CD8-positive, alpha-beta memory T cell (primary cell): ENCODE data around the gene PCSK2. TPM values are rescaled to one million over a fixed set of nuclear protein-coding genes. Genes with fewer than 3 reads are reported as not detected.

ENCODE experiments used
- CTCF ChIA-PET: fragments of 350-600 bp; sonication (Branson Sonifier 250); formaldehyde crosslinking; loops from one replicate; lab custom pipeline; 2021; ENCODE audit warnings: antibody characterized with exemption; lab: Charles Lee
- POLR2A ChIA-PET: fragments of 350-600 bp; sonication (Branson Sonifier 250); formaldehyde crosslinking; loops from one replicate; lab custom pipeline; 2021; ENCODE audit warnings: antibody characterized with exemption; lab: Charles Lee
- DNase-seq, 5 donors: peaks; one replicate each; pipeline versions ENCODE4 v3.0.0 to v3.0.0-alpha.2; 2020 to 2022; ENCODE audit warnings: mixed read lengths in 1 of 5
- H3K27ac ChIP-seq: one replicate; pipeline ENCODE4 v1.7.0; 2013; ENCODE audit warnings: low read depth, mild to moderate bottlenecking, low read length, moderate library complexity
- H3K27me3 ChIP-seq: 2 replicates; pipeline ENCODE4 v1.7.0; 2013; ENCODE audit warnings: low read length, mild to moderate bottlenecking; ENCODE audit not compliant: insufficient read depth, poor library complexity, severe bottlenecking
- H3K36me3 ChIP-seq: 2 replicates; pipeline ENCODE4 v1.7.0; 2013; ENCODE audit warnings: mild to moderate bottlenecking, low read length, moderate library complexity; ENCODE audit not compliant: insufficient read depth
- H3K4me1 ChIP-seq: 2 replicates; pipeline ENCODE4 v1.7.0; 2013; ENCODE audit warnings: mild to moderate bottlenecking, low read length, moderate library complexity; ENCODE audit not compliant: insufficient read depth
- H3K4me3 ChIP-seq: 2 replicates; pipeline ENCODE4 v1.7.0; 2013; ENCODE audit warnings: mild to moderate bottlenecking, low read length
- H3K9me3 ChIP-seq: 2 replicates; pipeline ENCODE4 v1.7.0; 2013; ENCODE audit warnings: mild to moderate bottlenecking, low read length
- H3K27ac Mint-ChIP-seq, 8 donors: one replicate each; pipeline ENCODE4 v1.8.0; 2020 to 2021; ENCODE audit warnings: mixed read lengths in 8 of 8, mild to moderate bottlenecking in 6 of 8, inconsistent platforms in 3 of 8, moderate library complexity in 3 of 8
- H3K27me3 Mint-ChIP-seq, 2 donors: one replicate each; pipeline ENCODE4 v1.8.0; 2020 to 2021; ENCODE audit warnings: mixed read lengths in 2 of 2, mild to moderate bottlenecking in 1 of 2, moderate library complexity in 1 of 2
- H3K36me3 Mint-ChIP-seq, 3 donors: one replicate each; pipeline ENCODE4 v1.8.0; 2020 to 2021; ENCODE audit warnings: mixed read lengths in 3 of 3, inconsistent platforms in 1 of 3, mild to moderate bottlenecking in 1 of 3
- H3K4me1 Mint-ChIP-seq, 3 donors: one replicate each; pipeline ENCODE4 v1.8.0; 2020 to 2021; ENCODE audit warnings: mixed read lengths in 3 of 3, inconsistent platforms in 1 of 3, mild to moderate bottlenecking in 1 of 3
- H3K4me3 Mint-ChIP-seq, 7 donors: one replicate each; pipeline ENCODE4 v1.8.0; 2020 to 2021; ENCODE audit warnings: mixed read lengths in 7 of 7, mild to moderate bottlenecking in 6 of 7, moderate library complexity in 4 of 7, inconsistent platforms in 2 of 7
- H3K9me3 Mint-ChIP-seq, 5 donors: one replicate each; pipeline ENCODE4 v1.8.0; 2020 to 2022; ENCODE audit warnings: mixed read lengths in 5 of 5, mild to moderate bottlenecking in 3 of 5, moderate library complexity in 2 of 5, inconsistent platforms in 1 of 5
- polyA plus RNA-seq: library from polyadenylated mRNA; unstranded; fragments of 300-500 nt; fragmentation: Illumina TruSeq; gene quantifications from one replicate; pipeline ENCODE4 v1.2.3, GENCODE V29; 2021
- total RNA-seq, 2 experiments: library from RNA; stranded (reverse); gene quantifications; one replicate each; pipeline ENCODE4 v1.2.3, GENCODE V29; 2021

The PCSK2 gene
- total and polyA plus RNA-seq, 3 experiments from 2014 or later, result not detected

DNA sequence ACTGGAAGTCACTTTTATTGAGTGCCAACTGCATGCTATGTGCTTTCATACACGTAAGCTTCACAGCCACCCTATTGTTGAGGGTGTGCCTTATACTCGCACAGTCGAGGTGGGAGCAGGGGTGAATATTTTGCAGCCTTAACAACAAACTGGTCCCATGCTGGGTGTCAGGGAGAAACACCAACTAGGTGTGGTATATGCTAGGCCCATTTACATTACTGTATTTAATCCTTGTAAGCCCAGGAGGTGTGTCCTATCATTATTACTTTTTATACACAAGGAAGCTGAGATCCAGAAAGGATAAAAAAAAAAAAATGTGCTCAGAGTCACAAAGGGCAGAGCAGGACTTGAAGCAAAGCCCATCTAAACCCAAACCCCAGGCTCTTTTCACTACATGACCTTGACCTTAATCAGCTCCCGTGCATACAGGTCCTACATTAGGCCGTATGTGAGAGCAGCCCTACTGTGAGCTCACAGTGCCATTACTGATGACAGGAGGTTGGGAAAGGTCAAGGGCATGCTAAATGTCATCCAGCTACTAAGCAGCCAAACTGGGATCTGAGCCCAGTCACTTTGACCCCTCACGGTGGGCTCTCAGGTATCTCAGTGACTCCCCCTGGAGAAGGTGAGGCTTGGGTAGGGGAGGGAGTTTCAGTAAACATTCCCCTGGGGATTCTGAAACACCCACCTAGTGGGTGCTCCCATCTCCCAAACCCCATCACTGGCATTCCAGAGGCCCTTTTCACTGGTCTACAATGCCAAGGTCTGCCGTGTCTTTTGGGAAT, 242.6 kb downstream of the PCSK2 start:
- H3K4me1 ChIP-seq, result no peaks in the 10 kb centered on the region
- no peak for DNase-seq
- Mint-ChIP-seq H3K27ac (no peak overlapping the region), H3K9me3 (no peaks in the 10 kb centered on the region), H3K4me3 (no peak overlapping the region), H3K4me1 (no peaks in the 10 kb centered on the region), H3K27me3 (peaks cover 2 to 21% of the 10 kb centered on the region in 2 donors), H3K36me3 (no peaks in the 10 kb centered on the region)
- CTCF ChIA-PET, result no interaction called here
- H3K27me3 ChIP-seq, result no peaks in the 10 kb centered on the region
- no peak overlapping the region for H3K4me3 ChIP-seq
- POLR2A ChIA-PET, result no interaction called here
- no peaks in the 10 kb centered on the region for H3K36me3 ChIP-seq
- no peaks in the 10 kb centered on the region for H3K9me3 ChIP-seq
- H3K27ac ChIP-seq, result no peak overlapping the region

DNA sequence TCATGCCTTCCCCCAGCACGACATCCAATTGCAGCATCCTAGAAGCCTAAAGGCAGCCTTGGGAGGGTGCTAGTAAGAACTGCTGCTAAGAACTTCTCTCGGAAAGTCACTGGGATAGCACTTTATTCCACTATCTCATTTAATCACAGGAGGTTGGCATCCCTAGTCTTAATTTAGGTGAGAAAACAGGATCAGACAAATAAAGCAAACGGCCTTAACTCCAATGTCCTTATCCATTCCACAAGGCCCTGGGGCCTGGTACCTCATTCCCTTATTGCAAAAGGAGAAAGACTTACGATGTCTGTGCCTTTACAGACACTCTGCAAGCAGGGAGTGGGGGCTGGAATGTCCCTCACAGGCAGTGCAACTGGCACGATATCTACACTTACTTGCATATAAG, 243.7 kb downstream of the PCSK2 start:
- Histone ChIP-seq H3K27me3 (no peaks in the 10 kb centered on the region), H3K36me3 (no peaks in the 10 kb centered on the region), H3K27ac (no peak overlapping the region), H3K9me3 (no peaks in the 10 kb centered on the region), H3K4me3 (no peak overlapping the region), H3K4me1 (no peaks in the 10 kb centered on the region)
- H3K27ac Mint-ChIP-seq, result no peak overlapping the region
- DNase-seq, result no peak
- no peaks in the 10 kb centered on the region for H3K4me1 Mint-ChIP-seq
- peaks cover 6 to 22% of the 10 kb centered on the region in 2 donors for H3K27me3 Mint-ChIP-seq
- no peaks in the 10 kb centered on the region for H3K9me3 Mint-ChIP-seq
- no peak overlapping the region for H3K4me3 Mint-ChIP-seq
- no peaks in the 10 kb centered on the region for H3K36me3 Mint-ChIP-seq
- ChIA-PET CTCF (no interaction called here), POLR2A (no interaction called here)

DNA sequence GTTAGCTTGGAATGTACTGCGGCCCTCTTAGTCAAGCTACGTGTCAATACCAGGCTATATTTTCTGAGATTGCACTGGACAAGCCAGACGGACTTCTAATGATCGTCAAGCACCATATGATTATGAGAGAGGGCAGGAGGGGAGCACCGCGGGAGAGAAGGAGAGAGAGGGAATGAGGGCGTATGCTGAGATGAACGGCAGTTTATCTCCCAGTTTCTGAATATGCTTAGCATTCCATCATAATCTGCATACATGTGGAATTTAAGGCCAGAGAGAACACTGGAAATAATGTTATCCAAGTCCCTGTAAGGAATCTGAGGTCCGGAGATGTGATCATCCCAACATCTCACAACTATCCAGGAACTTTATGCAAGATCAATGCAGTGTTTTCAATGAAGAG, 244.1 kb downstream of the PCSK2 start:
- H3K27ac Mint-ChIP-seq, result peak overlapping the region in 1 of 8 donors; percentile 64
- DNase-seq, result no peak
- ChIA-PET CTCF (no interaction called here), POLR2A (no interaction called here)
- H3K27me3 ChIP-seq, result no peaks in the 10 kb centered on the region
- no peaks in the 10 kb centered on the region for H3K4me1 Mint-ChIP-seq
- no peak overlapping the region for H3K4me3 Mint-ChIP-seq
- H3K27ac ChIP-seq, result no peak overlapping the region
- peaks cover 6 to 22% of the 10 kb centered on the region in 2 donors for H3K27me3 Mint-ChIP-seq
- H3K9me3 ChIP-seq, result no peaks in the 10 kb centered on the region
- H3K4me3 ChIP-seq, result no peak overlapping the region
- H3K9me3 Mint-ChIP-seq, result no peaks in the 10 kb centered on the region
- H3K36me3 Mint-ChIP-seq, result no peaks in the 10 kb centered on the region
- no peaks in the 10 kb centered on the region for H3K4me1 ChIP-seq
- H3K36me3 ChIP-seq, result no peaks in the 10 kb centered on the region

DNA sequence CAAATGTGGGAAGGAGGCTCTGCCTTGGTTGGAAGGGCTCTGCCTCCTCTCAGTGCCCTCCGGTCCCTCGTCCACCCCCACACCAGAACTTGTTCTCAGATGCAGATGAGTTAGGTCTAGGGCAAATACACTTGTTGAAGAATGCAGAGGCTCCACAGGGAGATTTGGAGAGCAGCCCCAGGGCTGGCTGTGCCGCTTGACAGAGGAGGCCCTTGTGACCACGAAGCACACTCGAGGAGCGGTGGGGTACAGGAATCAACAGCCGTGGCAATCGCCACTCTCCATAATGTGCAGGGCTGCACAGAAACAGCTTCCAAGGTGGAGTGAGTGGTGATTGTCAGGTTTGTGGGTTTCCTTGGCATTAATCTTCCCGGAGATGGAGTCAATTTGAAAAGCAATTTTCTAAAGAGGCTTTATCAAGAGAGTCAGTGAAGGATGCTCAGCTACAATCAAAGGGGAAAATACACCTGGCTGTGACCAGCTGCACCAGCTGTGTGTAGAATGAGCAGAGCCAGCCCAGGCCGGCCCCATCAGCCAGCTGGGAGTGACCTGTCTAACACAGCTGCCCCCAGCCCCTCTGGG, 244.9 kb downstream of the PCSK2 start:
- Mint-ChIP-seq H3K9me3 (no peaks in the 10 kb centered on the region), H3K4me3 (no peak overlapping the region), H3K27ac (no peak overlapping the region), H3K36me3 (no peaks in the 10 kb centered on the region), H3K27me3 (peaks cover 6 to 20% of the 10 kb centered on the region in 2 donors), H3K4me1 (no peaks in the 10 kb centered on the region)
- H3K9me3 ChIP-seq, result no peaks in the 10 kb centered on the region
- no peaks in the 10 kb centered on the region for H3K27me3 ChIP-seq
- no peak overlapping the region for H3K27ac ChIP-seq
- ChIA-PET CTCF (no interaction called here), POLR2A (no interaction called here)
- no peaks in the 10 kb centered on the region for H3K36me3 ChIP-seq
- H3K4me3 ChIP-seq, result no peak overlapping the region
- DNase-seq, result no peak
- no peaks in the 10 kb centered on the region for H3K4me1 ChIP-seq

DNA sequence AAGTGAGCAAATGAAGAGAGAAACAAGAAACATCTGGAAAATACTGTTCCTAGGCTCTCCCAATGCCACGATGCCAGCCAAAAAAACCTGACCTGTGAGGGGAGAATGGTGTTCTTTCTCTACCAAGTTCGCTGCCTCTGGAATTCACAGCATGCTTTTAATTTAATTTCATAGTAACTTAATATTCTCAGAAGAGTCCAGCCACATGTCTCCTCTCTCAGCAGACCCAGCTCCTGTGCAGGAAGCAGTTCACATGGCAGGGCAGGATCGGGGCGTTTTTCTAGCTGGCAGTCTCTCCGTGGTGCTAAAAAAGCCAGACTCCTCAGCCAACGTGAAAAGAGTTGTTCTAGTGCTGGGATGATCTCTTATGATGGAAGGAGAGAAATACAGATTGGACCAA, 246.8 kb downstream of the PCSK2 start:
- H3K4me3 ChIP-seq, result no peak overlapping the region
- H3K27me3 ChIP-seq, result no peaks in the 10 kb centered on the region
- H3K4me1 ChIP-seq, result no peaks in the 10 kb centered on the region
- H3K36me3 Mint-ChIP-seq, result no peaks in the 10 kb centered on the region
- no peak overlapping the region for H3K27ac Mint-ChIP-seq
- H3K36me3 ChIP-seq, result no peaks in the 10 kb centered on the region
- no peaks in the 10 kb centered on the region for H3K4me1 Mint-ChIP-seq
- peaks cover 6 to 12% of the 10 kb centered on the region in 2 donors for H3K27me3 Mint-ChIP-seq
- no peaks in the 10 kb centered on the region for H3K9me3 Mint-ChIP-seq
- CTCF ChIA-PET, result no interaction called here
- POLR2A ChIA-PET, result no interaction called here
- no peak for DNase-seq
- H3K4me3 Mint-ChIP-seq, result no peak overlapping the region
- no peaks in the 10 kb centered on the region for H3K9me3 ChIP-seq
- no peak overlapping the region for H3K27ac ChIP-seq

GRCh38 chr20:17479063-17479657, 252.3 kb downstream of the PCSK2 start:
- no peaks in the 10 kb centered on the region for H3K4me1 ChIP-seq
- no peaks in the 10 kb centered on the region for H3K36me3 ChIP-seq
- POLR2A ChIA-PET, result no interaction called here
- no peaks in the 10 kb centered on the region for H3K9me3 ChIP-seq
- Mint-ChIP-seq H3K36me3 (no peaks in the 10 kb centered on the region), H3K27ac (no peak overlapping the region), H3K4me3 (no peak overlapping the region), H3K9me3 (no peaks in the 10 kb centered on the region), H3K4me1 (no peaks in the 10 kb centered on the region), H3K27me3 (peaks cover 14 to 25% of the 10 kb centered on the region in 2 donors)
- no peaks in the 10 kb centered on the region for H3K27me3 ChIP-seq
- H3K4me3 ChIP-seq, result no peak overlapping the region
- no peak overlapping the region for H3K27ac ChIP-seq
- no peak for DNase-seq
- CTCF ChIA-PET, result interaction anchor here (1.3 kb wide), 1 partner anchor 25 kb away, joined by 3 read pairs; no protein-coding TSS in a partner anchor

DNA sequence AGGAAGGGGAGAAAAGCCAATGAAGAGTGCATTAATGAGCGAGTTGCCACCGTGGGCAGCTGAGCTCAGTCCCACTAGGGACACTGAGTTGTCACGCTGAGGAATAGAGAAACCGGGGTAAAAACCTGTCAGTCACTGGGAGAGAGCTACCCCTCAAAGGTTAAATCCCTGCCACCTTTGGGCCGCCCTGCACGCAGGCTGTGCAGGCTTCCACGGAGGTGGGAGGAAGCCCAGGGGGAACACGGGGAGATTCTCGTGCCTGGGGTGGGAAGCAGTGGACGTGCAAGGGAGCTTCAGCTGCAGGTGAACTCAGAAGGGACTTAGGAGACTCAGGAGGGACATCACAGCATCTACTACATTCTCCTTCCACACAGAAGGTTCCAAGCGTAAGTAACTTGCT, 253.9 kb downstream of the PCSK2 start:
- Mint-ChIP-seq H3K4me3 (no peak overlapping the region), H3K27me3 (peaks cover 10 to 31% of the 10 kb centered on the region in 2 donors)
- POLR2A ChIA-PET, result no interaction called here

DNA sequence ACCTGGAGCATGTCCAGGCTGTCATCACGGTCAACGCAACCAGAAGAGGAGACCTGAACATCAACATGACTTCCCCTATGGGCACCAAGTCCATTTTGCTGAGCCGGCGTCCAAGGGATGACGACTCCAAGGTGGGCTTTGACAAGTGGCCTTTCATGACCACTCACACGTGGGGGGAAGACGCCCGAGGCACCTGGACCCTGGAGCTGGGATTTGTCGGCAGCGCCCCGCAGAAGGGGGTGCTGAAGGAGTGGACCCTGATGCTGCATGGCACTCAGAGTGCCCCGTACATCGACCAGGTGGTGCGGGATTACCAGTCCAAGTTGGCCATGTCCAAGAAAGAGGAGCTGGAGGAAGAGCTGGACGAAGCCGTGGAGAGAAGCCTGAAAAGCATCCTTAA, 254.8 kb downstream of the PCSK2 start:
- H3K4me3 ChIP-seq, result no peak overlapping the region
- ChIA-PET CTCF (no interaction called here), POLR2A (no interaction called here)
- no peak overlapping the region for H3K27ac ChIP-seq
- Mint-ChIP-seq H3K4me3 (no peak overlapping the region), H3K4me1 (no peaks in the 10 kb centered on the region), H3K27ac (no peak overlapping the region), H3K9me3 (no peaks in the 10 kb centered on the region), H3K36me3 (no peaks in the 10 kb centered on the region), H3K27me3 (peaks cover 10 to 34% of the 10 kb centered on the region in 2 donors)
- H3K36me3 ChIP-seq, result no peaks in the 10 kb centered on the region
- no peaks in the 10 kb centered on the region for H3K27me3 ChIP-seq
- no peaks in the 10 kb centered on the region for H3K9me3 ChIP-seq
- DNase-seq, result no peak
- no peaks in the 10 kb centered on the region for H3K4me1 ChIP-seq

More for the DNA sequence above, 253.9 kb downstream of the PCSK2 start:
- Mint-ChIP-seq H3K27ac (no peak overlapping the region), H3K4me1 (no peaks in the 10 kb centered on the region), H3K36me3 (no peaks in the 10 kb centered on the region), H3K9me3 (no peaks in the 10 kb centered on the region)
- Histone ChIP-seq H3K27me3 (no peaks in the 10 kb centered on the region), H3K36me3 (no peaks in the 10 kb centered on the region), H3K4me1 (no peaks in the 10 kb centered on the region), H3K9me3 (no peaks in the 10 kb centered on the region), H3K27ac (no peak overlapping the region), H3K4me3 (no peak overlapping the region)
- CTCF ChIA-PET, result no interaction called here
- DNase-seq, result no peak
